AG09309 (cell line): ENCODE data around the gene MAGI2.

Experiments
- DNase-seq: peaks from one replicate; pipeline ENCODE4 v3.0.0-alpha.2; 2010; ENCODE audit warnings: low read depth
- H3K4me3 ChIP-seq: 2 replicates; pipeline ENCODE4 v1.5.1; 2011; ENCODE audit warnings: mild to moderate bottlenecking, low read depth, low read length, moderate library complexity; ENCODE audit not compliant: control insufficient read depth
- TF ChIP-seq, protein P1 (sequence below): IDR thresholded peaks from 2 replicates; pipeline ENCODE4 v1.5.1; 2011; ENCODE audit warnings: mild to moderate bottlenecking, low read depth, low read length, inconsistent platforms; ENCODE audit not compliant: insufficient read depth, control insufficient read depth; ENCODE audit errors: missing control alignments

MAGI2 gene

DNA sequence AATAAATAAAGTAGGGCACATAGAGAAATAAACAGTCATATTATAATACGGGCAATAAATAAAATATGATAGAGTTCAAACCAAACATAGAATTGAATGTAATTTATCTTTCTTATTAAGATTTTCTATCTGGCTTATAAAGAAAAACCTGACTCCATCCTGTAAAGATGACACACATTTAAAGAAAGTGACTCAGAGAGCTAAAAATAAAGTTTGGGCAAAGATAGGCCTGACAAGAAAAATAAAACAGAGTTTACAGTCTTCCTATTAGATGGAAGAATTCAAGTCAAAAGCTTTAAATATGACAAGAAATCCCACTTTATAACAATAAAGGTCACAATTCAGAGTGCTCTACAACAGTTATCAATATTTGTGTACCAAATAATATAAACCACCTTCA lies 1074.3 kb downstream of the MAGI2 start:
- TF ChIP-seq, protein P1, sequence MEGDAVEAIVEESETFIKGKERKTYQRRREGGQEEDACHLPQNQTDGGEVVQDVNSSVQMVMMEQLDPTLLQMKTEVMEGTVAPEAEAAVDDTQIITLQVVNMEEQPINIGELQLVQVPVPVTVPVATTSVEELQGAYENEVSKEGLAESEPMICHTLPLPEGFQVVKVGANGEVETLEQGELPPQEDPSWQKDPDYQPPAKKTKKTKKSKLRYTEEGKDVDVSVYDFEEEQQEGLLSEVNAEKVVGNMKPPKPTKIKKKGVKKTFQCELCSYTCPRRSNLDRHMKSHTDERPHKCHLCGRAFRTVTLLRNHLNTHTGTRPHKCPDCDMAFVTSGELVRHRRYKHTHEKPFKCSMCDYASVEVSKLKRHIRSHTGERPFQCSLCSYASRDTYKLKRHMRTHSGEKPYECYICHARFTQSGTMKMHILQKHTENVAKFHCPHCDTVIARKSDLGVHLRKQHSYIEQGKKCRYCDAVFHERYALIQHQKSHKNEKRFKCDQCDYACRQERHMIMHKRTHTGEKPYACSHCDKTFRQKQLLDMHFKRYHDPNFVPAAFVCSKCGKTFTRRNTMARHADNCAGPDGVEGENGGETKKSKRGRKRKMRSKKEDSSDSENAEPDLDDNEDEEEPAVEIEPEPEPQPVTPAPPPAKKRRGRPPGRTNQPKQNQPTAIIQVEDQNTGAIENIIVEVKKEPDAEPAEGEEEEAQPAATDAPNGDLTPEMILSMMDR = no peak
- DNase-seq = peak; percentile 3
- H3K4me3 ChIP-seq = no peak overlapping the region

- no peak overlapping the region for H3K4me3 ChIP-seq
- no peak for DNase-seq
- TF ChIP-seq, protein P1 = no peak
Measured at GRCh38 chr7:78377532-78377931, 1075.9 kb downstream of the MAGI2 start.

GRCh38 chr7:78370936-78371335 lies 1082.5 kb downstream of the MAGI2 start:
- DNase-seq = no peak
- no peak overlapping the region for H3K4me3 ChIP-seq
- TF ChIP-seq, protein P1 = no peak

- no peak for DNase-seq
- no peak overlapping the region for H3K4me3 ChIP-seq
- TF ChIP-seq, protein P1 = no peak
Measured at GRCh38 chr7:78368771-78369170, 1084.7 kb downstream of the MAGI2 start.

DNA sequence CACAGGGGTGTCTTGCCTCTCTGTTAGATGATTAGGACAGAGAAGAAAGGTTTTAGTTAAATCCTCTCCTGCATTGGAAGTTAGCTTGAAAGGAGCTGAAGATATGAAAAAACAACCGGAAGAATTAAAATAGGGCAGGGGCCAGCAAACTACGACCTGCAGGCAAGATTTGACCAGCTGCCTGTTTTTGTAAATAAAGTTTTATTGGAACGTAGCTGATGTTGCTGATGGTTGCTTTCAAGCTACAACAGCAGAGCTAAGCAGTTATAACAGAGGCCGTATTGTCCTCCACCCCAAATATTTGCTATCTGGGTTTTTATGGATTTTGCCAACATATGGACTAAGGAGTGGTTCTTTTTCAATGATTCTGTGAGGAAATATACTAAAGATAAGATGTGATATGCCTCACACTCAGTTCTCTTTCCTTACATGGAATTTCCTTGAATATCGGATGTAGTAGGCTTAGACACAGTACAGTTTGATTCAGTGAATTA lies 1086.1 kb downstream of the MAGI2 start:
- H3K4me3 ChIP-seq = no peak overlapping the region
- DNase-seq = no peak
- TF ChIP-seq, protein P1 = no peak

GRCh38 chr7:78363866-78364265 lies 1089.6 kb downstream of the MAGI2 start:
- H3K4me3 ChIP-seq = no peak overlapping the region
- TF ChIP-seq, protein P1 = no peak
- no peak for DNase-seq

DNA sequence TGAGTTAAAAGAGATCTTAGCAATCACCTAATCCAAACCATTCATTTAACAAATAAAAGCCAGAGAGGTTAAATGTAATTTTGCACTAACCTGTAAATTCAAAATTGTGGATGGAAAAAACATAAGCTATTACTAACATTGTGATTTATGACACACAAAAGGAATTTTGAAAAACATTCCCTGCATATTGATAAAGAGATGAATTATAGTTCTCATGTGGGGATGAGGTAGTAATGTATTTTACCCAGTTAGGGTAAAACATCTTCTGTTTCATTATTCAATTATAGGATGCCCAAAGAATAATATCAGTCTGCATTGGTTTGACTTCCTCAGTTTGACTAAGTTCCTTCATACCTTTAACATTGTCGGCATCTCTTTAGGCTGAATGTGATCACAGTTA lies 1093.6 kb downstream of the MAGI2 start:
- TF ChIP-seq, protein P1 = no peak

More for the DNA sequence above, 1093.6 kb downstream of the MAGI2 start:
- H3K4me3 ChIP-seq = no peak overlapping the region
- no peak for DNase-seq
